ENCODE measurements around the gene IL17RE. TPM values are rescaled to one million over a fixed set of nuclear protein-coding genes. Genes with fewer than 3 reads are reported as not detected.

IL17RE gene
- total and polyA plus RNA-seq, 9 of the 15 experiments (the other 6 are each of a cell fraction or from before 2014, with no cell fraction given) = 0.32 to 1.9 (median 0.51) TPM; not detected in 4

DNA sequence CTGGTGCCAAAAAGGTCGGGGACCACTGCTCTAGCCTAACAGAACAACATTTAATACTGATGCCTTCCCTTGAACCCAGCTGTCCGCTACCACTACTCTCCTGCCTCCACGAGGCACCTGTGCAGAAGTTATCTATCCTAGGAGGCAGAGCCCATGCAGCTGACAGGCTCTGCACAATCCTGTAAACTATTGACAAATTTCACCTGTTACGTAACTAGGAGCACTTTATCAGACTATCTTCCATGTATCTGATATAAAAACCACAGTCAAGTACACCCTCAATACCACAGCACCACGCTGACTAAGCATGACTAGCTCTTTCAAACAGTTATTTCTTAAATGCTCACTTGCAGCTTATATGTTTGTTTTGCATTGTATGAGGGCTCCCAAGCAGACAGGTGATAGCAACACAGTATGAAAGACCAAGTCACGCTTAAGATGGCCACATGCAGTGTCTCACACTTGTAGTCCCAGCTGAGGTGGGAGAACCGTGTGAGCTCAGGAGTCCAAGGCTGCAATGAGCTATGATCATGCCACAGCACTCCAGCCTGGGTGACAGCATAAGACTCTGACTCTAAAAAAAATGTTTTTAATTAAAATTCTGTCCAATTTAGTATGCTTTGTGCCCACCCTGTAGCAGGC is 9.8 kb downstream of the IL17RE start (continued):
- peak; percentile 92 for TF ChIP-seq MAFG (tag; conservative IDR thresholded peaks at IDR 0.05)
- TF ChIP-seq DIDO1 (tag; IDR thresholded peaks at IDR 0.05; ENCODE audit: low read depth) = no peak
- TF ChIP-seq ZNF316 (IDR thresholded peaks at IDR 0.05) = peak; percentile 94
- TF ChIP-seq ZNF695 (CRISPR knock-in tag; IDR thresholded peaks at IDR 0.05) = no peak
- no peak for TF ChIP-seq ATF1 (CRISPR knock-in tag; IDR thresholded peaks at IDR 0.05)
- peak; percentile 39; the same call in 1 of the 2 replicates for TF ChIP-seq ATF1 (tag; IDR thresholded peaks at IDR 0.05)
- no peak for TF ChIP-seq ZBED1 (IDR thresholded peaks at IDR 0.05)
- TF ChIP-seq ZSCAN32 (CRISPR knock-in tag; IDR thresholded peaks at IDR 0.05) = no peak
- peak; percentile 4 for TF ChIP-seq RBBP5 (IDR thresholded peaks at IDR 0.05; ENCODE audit: borderline replicate concordance, insufficient read depth, low read length, poor library complexity, severe bottlenecking)
- TF ChIP-seq CUX1 (CRISPR knock-in tag; IDR thresholded peaks at IDR 0.05) = no peak
- peak; percentile 88 for TF ChIP-seq FOSL1 (tag; conservative IDR thresholded peaks at IDR 0.05)
- TF ChIP-seq NR1H2 (CRISPR knock-in tag; IDR thresholded peaks at IDR 0.05) = no peak
- no peak for TF ChIP-seq ZNF431 (CRISPR knock-in tag; IDR thresholded peaks at IDR 0.05)
- TF ChIP-seq MAFK (IDR thresholded peaks at IDR 0.05; ENCODE audit: low read length) = peak; percentile 83
- 0 out of 2 replicates have a peak, but pooled peaks have one; percentile 20 for TF ChIP-seq MEF2D (tag; conservative IDR thresholded peaks at IDR 0.05; ENCODE audit: low read depth)
- TF ChIP-seq L3MBTL2 (IDR thresholded peaks at IDR 0.05) = peak; percentile 56; the same call in 1 of the 2 replicates
- TF ChIP-seq, protein P1, sequence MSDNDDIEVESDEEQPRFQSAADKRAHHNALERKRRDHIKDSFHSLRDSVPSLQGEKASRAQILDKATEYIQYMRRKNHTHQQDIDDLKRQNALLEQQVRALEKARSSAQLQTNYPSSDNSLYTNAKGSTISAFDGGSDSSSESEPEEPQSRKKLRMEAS (CRISPR knock-in tag; IDR thresholded peaks at IDR 0.05) = peak; percentile 53; the same call in 1 of the 2 replicates
- peak; percentile 75; the same call in 1 of the 2 replicates for TF ChIP-seq SMARCE1 (IDR thresholded peaks at IDR 0.05)
- TF ChIP-seq GATAD2B (IDR thresholded peaks at IDR 0.05; ENCODE audit: borderline replicate concordance) = 0 out of 2 replicates have a peak, but pooled peaks have one; percentile 45
- no peak for TF ChIP-seq SREBF1 (IDR thresholded peaks at IDR 0.05; ENCODE audit: borderline replicate concordance, low read depth, low read length)
- TF ChIP-seq MLLT1 (IDR thresholded peaks at IDR 0.05) = peak in 1 of 2 experiments; percentile 68; a peak in 2 of 4 replicates
- peak; percentile 26; the same call in 1 of the 2 replicates for TF ChIP-seq ATF3 (IDR thresholded peaks at IDR 0.05)
- no peak for TF ChIP-seq ATF3 (CRISPR knock-in tag; conservative IDR thresholded peaks at IDR 0.05)

All from K562 (cell line).